Spinal cord (tissue), 10 donors: ENCODE measurements around the gene DERL3. TPM values are rescaled to one million over a fixed set of nuclear protein-coding genes. Genes with fewer than 3 reads are reported as not detected.

Source experiments
- DNase-seq, 6 donors: peaks; one replicate each; pipeline versions ENCODE4 v3.0.0 to v3.0.0-alpha.2; 2013 to 2015; ENCODE audit warnings: low spot score in 6 of 6, low read depth in 4 of 6
- H3K27ac ChIP-seq: one replicate; pipeline ENCODE4 v1.5.1; 2013; ENCODE audit warnings: low read depth, low read length, control low read depth
- H3K27me3 ChIP-seq: one replicate; pipeline ENCODE4 v1.6.1; 2013; ENCODE audit warnings: low read length; ENCODE audit not compliant: control insufficient read depth, insufficient read depth
- H3K36me3 ChIP-seq: one replicate; pipeline ENCODE4 v1.6.1; 2013; ENCODE audit warnings: low read length; ENCODE audit not compliant: control insufficient read depth, insufficient read depth
- H3K4me1 ChIP-seq: one replicate; pipeline ENCODE4 v1.6.1; 2013; ENCODE audit warnings: low read length; ENCODE audit not compliant: control insufficient read depth, insufficient read depth
- H3K4me3 ChIP-seq: one replicate; pipeline ENCODE4 v1.5.1; 2013; ENCODE audit warnings: low read depth, low read length, control low read depth
- H3K9me3 ChIP-seq: one replicate; pipeline ENCODE4 v1.6.1; 2013; ENCODE audit warnings: low read length; ENCODE audit not compliant: control insufficient read depth, insufficient read depth
- WGBS: methylation state at CpG from one replicate; pipeline ENCODE4 v1.1.5; 2013; ENCODE audit warnings: missing lambda C conversion rate; ENCODE audit not compliant: insufficient coverage; 5-methylcytosine and 5-hydroxymethylcytosine counted together
- polyA plus RNA-seq, 2 donors: library from polyadenylated mRNA; unstranded; fragments of 120-200 nt; gene quantifications; one replicate each; pipeline ENCODE4 v1.2.1, GENCODE V29; 2013; ENCODE audit not compliant: insufficient read length in 2 of 2
- small RNA-seq: library from RNA; depleted of rRNA; stranded (forward); fragments of <200 nt; gene quantifications from one replicate; pipeline ENCODE3, GENCODE V24; 2014; ENCODE audit warnings: low replicate concordance
- total RNA-seq, 2 donors: library from RNA; depleted of rRNA in 1 of 2; stranded (reverse); fragments of 120-200 nt in 1 of 2; fragments of >200 nt in 1 of 2; gene quantifications; one replicate each; pipeline versions ENCODE4 v1.2.3 to v1.2.4, GENCODE V29; 2013 to 2014
- donor health status: healthy.

The DERL3 gene
- total and polyA plus RNA-seq, 4 donors, result 0.50 to 5.3 (median 4.0) TPM

DNA sequence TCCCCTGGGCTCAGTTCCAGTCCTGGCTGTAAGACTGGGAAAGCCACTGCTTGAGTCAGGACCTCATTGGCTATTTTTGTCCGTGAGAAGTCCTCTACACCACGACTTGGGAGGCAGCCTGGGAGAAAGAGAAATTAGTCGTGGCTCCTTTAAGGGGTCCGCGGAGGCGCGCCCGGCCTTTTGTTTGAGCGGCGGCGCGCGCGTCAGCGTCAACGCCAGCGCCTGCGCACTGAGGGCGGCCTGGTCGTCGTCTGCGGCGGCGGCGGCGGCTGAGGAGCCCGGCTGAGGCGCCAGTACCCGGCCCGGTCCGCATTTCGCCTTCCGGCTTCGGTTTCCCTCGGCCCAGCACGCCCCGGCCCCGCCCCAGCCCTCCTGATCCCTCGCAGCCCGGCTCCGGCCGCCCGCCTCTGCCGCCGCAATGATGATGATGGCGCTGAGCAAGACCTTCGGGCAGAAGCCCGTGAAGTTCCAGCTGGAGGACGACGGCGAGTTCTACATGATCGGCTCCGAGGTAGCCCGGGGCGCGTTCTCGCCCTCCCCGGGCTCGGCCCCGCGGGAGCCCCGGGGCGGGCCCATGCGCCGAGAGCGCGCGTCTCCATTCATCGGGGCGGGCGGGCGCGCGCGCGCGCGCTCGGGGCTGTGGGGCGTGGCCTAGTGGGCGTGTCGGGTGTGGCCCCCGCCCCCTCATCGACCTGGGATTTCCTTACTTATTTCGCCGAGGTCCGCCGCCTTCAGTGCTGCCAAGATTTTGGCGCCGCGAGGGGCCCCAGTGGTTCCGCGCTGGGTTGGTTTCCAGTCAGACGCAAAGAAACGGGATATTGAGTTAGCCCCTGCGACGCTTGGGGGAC is 51.8 kb downstream of the DERL3 start, which contains the start of gene SMARCB1:
Gene SMARCB1, plus strand, starts transcription at position 215 of the 848 bp plus-strand sequence. Its CDS starts 204 bp downstream, at position 419.
- Histone ChIP-seq H3K27me3 (no peaks in the 10 kb centered on the region), H3K36me3 (peaks cover 24% of the 10 kb centered on the region), H3K4me1 (peaks cover 44% of the 10 kb centered on the region), H3K4me3 (peak within 1 kb of the TSS; percentile 80), H3K9me3 (no peaks in the 10 kb centered on the region), H3K27ac (peak within 1 kb of the TSS; percentile 93)
- DNase-seq, result peak; percentile 72 to 97 (median 83)
- under 1% methylated on average over 97 of the region's 97 CpGs for WGBS

- Histone ChIP-seq H3K4me3 (peak overlapping the region; percentile 80), H3K27me3 (no peaks in the 10 kb centered on the region), H3K4me1 (peaks cover 48% of the 10 kb centered on the region), H3K27ac (peak overlapping the region; percentile 93), H3K36me3 (peaks cover 18% of the 10 kb centered on the region), H3K9me3 (no peaks in the 10 kb centered on the region)
- DNase-seq, result no peak
- WGBS, result 46% methylated on average over 4 of the region's 9 CpGs
These were observed 52.5 kb downstream of the DERL3 start for GRCh38 chr22:23786261-23786710.

Small RNA genes lying within 50 kb of the gene (small RNA-seq; reads per million reads assigned to genes)
- gene RN7SL268P, result not detected

Other genes with a start within 250 kb of the DERL3 start
- under 1 TPM; 0.20 to 0.88 TPM for gene DRICH1, start 206.7 kb downstream of the DERL3 start, total RNA-seq
- 1 to 10 TPM; 1.5 to 3.8 TPM for gene DRICH1, start 206.7 kb downstream of the DERL3 start, polyA plus RNA-seq
- gene RGL4, start 148.0 kb downstream of the DERL3 start, total RNA-seq, result 1 to 10 TPM in 1 of 2 donors, under 1 TPM in 1; 0.33 to 3.7 TPM
- 1 to 10 TPM; 2.9 to 4.2 TPM for gene RGL4, start 148.0 kb downstream of the DERL3 start, polyA plus RNA-seq
- gene ZNF70, start 87.9 kb downstream of the DERL3 start, total RNA-seq, result 10 to 100 TPM in 1 of 2 donors, 1 to 10 TPM in 1; 5.8 to 11.2 TPM
- 1 to 10 TPM; 4.3 to 9.5 TPM for gene ZNF70, start 87.9 kb downstream of the DERL3 start, polyA plus RNA-seq
- under 1 TPM in 1 of 2 donors, not detected in 1; 0.33 TPM for gene VPREB3, start 84.6 kb downstream of the DERL3 start, total RNA-seq
- gene VPREB3, start 84.6 kb downstream of the DERL3 start, polyA plus RNA-seq, result 1 to 10 TPM in 1 of 2 donors, under 1 TPM in 1; 0.89 to 1.2 TPM
- 1 to 10 TPM in 1 of 2 donors, under 1 TPM in 1; 0.89 to 4.9 TPM for gene C22orf15, start 76.0 kb downstream of the DERL3 start, total RNA-seq
- gene C22orf15, start 76.0 kb downstream of the DERL3 start, polyA plus RNA-seq, result 1 to 10 TPM; 2.4 to 3.5 TPM
- 10 to 100 TPM; 10.6 to 39.8 TPM for gene CHCHD10, start 71.0 kb downstream of the DERL3 start, total RNA-seq
- 10 to 100 TPM; 92.1 to 97.3 TPM for gene CHCHD10, start 71.0 kb downstream of the DERL3 start, polyA plus RNA-seq
- gene MMP11, start 66.2 kb downstream of the DERL3 start, total RNA-seq, result 1 to 10 TPM; 4.3 to 6.3 TPM
- gene MMP11, start 66.2 kb downstream of the DERL3 start, polyA plus RNA-seq, result 1 to 10 TPM; 6.9 to 7.7 TPM
- 10 to 100 TPM; 29.5 to 81.3 TPM for gene SMARCB1, start 52.0 kb downstream of the DERL3 start, total RNA-seq
- 100 to 1,000 TPM; 183 to 186 TPM for gene SMARCB1, start 52.0 kb downstream of the DERL3 start, polyA plus RNA-seq
- gene SLC2A11, start 18.9 kb upstream of the DERL3 start, total RNA-seq, result 10 to 100 TPM; 17.4 to 19.9 TPM
- gene SLC2A11, start 18.9 kb upstream of the DERL3 start, polyA plus RNA-seq, result 10 to 100 TPM; 24.9 to 44.3 TPM
- gene MIF, start 55.4 kb upstream of the DERL3 start, total RNA-seq, result 100 to 1,000 TPM in 1 of 2 donors, 10 to 100 TPM in 1; 81.1 to 471 TPM
- gene MIF, start 55.4 kb upstream of the DERL3 start, polyA plus RNA-seq, result 100 to 1,000 TPM; 412 to 473 TPM
- gene GSTT2B, start 122.2 kb upstream of the DERL3 start, total RNA-seq, result 1 to 10 TPM; 1.1 to 5.5 TPM
- 10 to 100 TPM in 1 of 2 donors, 1 to 10 TPM in 1; 8.4 to 10.2 TPM for gene GSTT2B, start 122.2 kb upstream of the DERL3 start, polyA plus RNA-seq
- 1 to 10 TPM in 1 of 2 donors, under 1 TPM in 1; 0.20 to 1.6 TPM for gene DDTL, start 127.9 kb upstream of the DERL3 start, total RNA-seq
- 1 to 10 TPM; 5.3 to 7.5 TPM for gene DDTL, start 127.9 kb upstream of the DERL3 start, polyA plus RNA-seq
- gene DDT, start 135.4 kb upstream of the DERL3 start, total RNA-seq, result 10 to 100 TPM; 66.7 to 96.9 TPM
- gene DDT, start 135.4 kb upstream of the DERL3 start, polyA plus RNA-seq, result 100 to 1,000 TPM in 1 of 2 donors, 10 to 100 TPM in 1; 97.8 to 104 TPM
- gene GSTT2, start 141.1 kb upstream of the DERL3 start, total RNA-seq, result under 1 TPM in 1 of 2 donors, not detected in 1; 0.44 TPM
- gene GSTT2, start 141.1 kb upstream of the DERL3 start, polyA plus RNA-seq, result under 1 TPM in 1 of 2 donors, not detected in 1; 0.45 TPM
- gene GSTT4, start 166.4 kb upstream of the DERL3 start, total RNA-seq, result not detected
- gene GSTT4, start 166.4 kb upstream of the DERL3 start, polyA plus RNA-seq, result not detected
- gene CABIN1, start 172.3 kb upstream of the DERL3 start, total RNA-seq, result 10 to 100 TPM; 51.0 to 55.5 TPM
- gene CABIN1, start 172.3 kb upstream of the DERL3 start, polyA plus RNA-seq, result 10 to 100 TPM; 74.8 to 93.5 TPM